HEK293T (cell line): ENCODE results near the gene HDAC8.

Experiments
- ARNT ChIP-seq: fragments of 450-650 bp; IDR thresholded peaks from 2 replicates; pipeline ENCODE4 v1.6.1; 2017; ENCODE audit warnings: mild to moderate bottlenecking
- BHLHE40 ChIP-seq: fragments of 450-650 bp; IDR thresholded peaks from 2 replicates; pipeline ENCODE4 v1.6.1; 2016; ENCODE audit warnings: mild to moderate bottlenecking, moderate library complexity, borderline replicate concordance
- CTBP1 ChIP-seq: fragments of 450-650 bp; IDR thresholded peaks from 2 replicates; pipeline ENCODE4 v1.6.1; 2016; ENCODE audit warnings: borderline replicate concordance
- ELF4 ChIP-seq: fragments of 450-650 bp; IDR thresholded peaks from 2 replicates; pipeline ENCODE4 v1.6.1; 2017; ENCODE audit warnings: antibody characterized with exemption
- FOXK2 ChIP-seq: fragments of 450-650 bp; IDR thresholded peaks from 2 replicates; pipeline ENCODE4 v1.6.1; 2016; ENCODE audit warnings: mild to moderate bottlenecking
- FOXM1 ChIP-seq: fragments of 450-650 bp; IDR thresholded peaks from 2 replicates; pipeline ENCODE4 v1.6.1; 2017; ENCODE audit warnings: mild to moderate bottlenecking, borderline replicate concordance
- HDGF ChIP-seq: fragments of 450-650 bp; IDR thresholded peaks from 2 replicates; pipeline ENCODE4 v1.6.1; 2017; ENCODE audit warnings: antibody characterized with exemption, borderline replicate concordance
- NFRKB ChIP-seq: fragments of 450-650 bp; IDR thresholded peaks from 2 replicates; pipeline ENCODE4 v1.6.1; 2016; ENCODE audit warnings: mild to moderate bottlenecking, moderate library complexity
- SP1 ChIP-seq: fragments of 450-650 bp; IDR thresholded peaks from 2 replicates; pipeline ENCODE4 v1.6.1; 2017
- TARDBP ChIP-seq: fragments of 450-650 bp; IDR thresholded peaks from 2 replicates; pipeline ENCODE4 v1.6.1; 2016
- ZNF384 ChIP-seq: fragments of 450-650 bp; IDR thresholded peaks from 2 replicates; pipeline ENCODE4 v1.6.1; 2016

- no peak for TF ChIP-seq CTBP1
- TF ChIP-seq FOXK2: no peak
- TF ChIP-seq ELF4: no peak
- no peak for TF ChIP-seq SP1
- TF ChIP-seq HDGF: no peak
- no peak for TF ChIP-seq BHLHE40
- TF ChIP-seq FOXM1: no peak
- no peak for TF ChIP-seq TARDBP
- no peak for TF ChIP-seq ZNF384
- no peak for TF ChIP-seq ARNT
- TF ChIP-seq NFRKB: no peak
Observed at GRCh38 chrX:72366701-72367454, 205.8 kb downstream of the HDAC8 start.
